ENCODE results near the gene SYNE3.

The SYNE3 gene

GRCh38 chr14:95471476-95471875, 45.0 kb downstream of the SYNE3 start:
- DNase-seq, result no peak

- DNase-seq, result no peak
These were observed 45.4 kb downstream of the SYNE3 start for GRCh38 chr14:95471016-95471415.

GRCh38 chr14:95469134-95469481, 47.3 kb downstream of the SYNE3 start:
- DNase-seq, result no peak

GRCh38 chr14:95468448-95469133, 47.9 kb downstream of the SYNE3 start:
- no peak for DNase-seq

GRCh38 chr14:95467657-95468056, 48.8 kb downstream of the SYNE3 start:
- no peak for DNase-seq

- no peak for DNase-seq
These were observed 49.2 kb downstream of the SYNE3 start for GRCh38 chr14:95467232-95467631.

All from HCEC 1CT (cell line).